K562 (cell line): ENCODE data around the gene CDH12.

ENCODE experiments used
- NRF1 ChIP-seq, 2 experiments: fragments of 450-650 bp; IDR thresholded peaks in 1 of 2; conservative IDR thresholded peaks in 1 of 2; 2 replicates each; pipeline ENCODE4 v1.6.1; 2014; ENCODE audit warnings: mild to moderate bottlenecking in 2 of 2
- POLR2A ChIP-seq: fragments of 450-650 bp; conservative IDR thresholded peaks from 2 replicates; pipeline ENCODE4 v1.6.1; 2016
- TCF7 ChIP-seq: sonication (generic); IDR thresholded peaks from 2 replicates; pipeline ENCODE4 v1.6.1; 2016; ENCODE audit warnings: antibody characterized with exemption, borderline replicate concordance
- TCF7L2 ChIP-seq: fragments of 150-350 bp; IDR thresholded peaks from 2 replicates; pipeline ENCODE4 v1.6.1; 2016; ENCODE audit warnings: low read depth, mild to moderate bottlenecking, low read length, moderate library complexity
- ZNF217 ChIP-seq: sonication (generic); formaldehyde crosslinking; IDR thresholded peaks from 2 replicates; pipeline ENCODE4 v1.8.0; 2022; ENCODE audit warnings: mild to moderate bottlenecking, missing genetic modification reagents
- TF ChIP-seq, protein P1 (sequence below): fragments of 250-450 bp; sonication (Bioruptor Pico); IDR thresholded peaks from 2 replicates; pipeline ENCODE4 v1.8.0; 2022; ENCODE audit warnings: moderate library complexity, mild to moderate bottlenecking, inconsistent platforms
- TF ChIP-seq, protein P2 (sequence below), 2 experiments: fragments of 450-650 bp in 1 of 2; sonication (generic) in 1 of 2; formaldehyde crosslinking in 1 of 2; IDR thresholded peaks in 1 of 2; conservative IDR thresholded peaks in 1 of 2; 2 replicates each; pipeline versions ENCODE4 v1.6.1 to v1.8.1; 2016 to 2023; ENCODE audit warnings: mild to moderate bottlenecking in 2 of 2, moderate library complexity in 2 of 2, inconsistent platforms in 1 of 2, missing genetic modification reagents in 1 of 2
- TF ChIP-seq, protein P3 (sequence below), 2 experiments: fragments of 450-650 bp; IDR thresholded peaks; 2 replicates each; pipeline ENCODE4 v1.6.1; 2016; ENCODE audit warnings: mild to moderate bottlenecking in 2 of 2, borderline replicate concordance in 1 of 2, low read depth in 1 of 2, moderate library complexity in 1 of 2

DNA sequence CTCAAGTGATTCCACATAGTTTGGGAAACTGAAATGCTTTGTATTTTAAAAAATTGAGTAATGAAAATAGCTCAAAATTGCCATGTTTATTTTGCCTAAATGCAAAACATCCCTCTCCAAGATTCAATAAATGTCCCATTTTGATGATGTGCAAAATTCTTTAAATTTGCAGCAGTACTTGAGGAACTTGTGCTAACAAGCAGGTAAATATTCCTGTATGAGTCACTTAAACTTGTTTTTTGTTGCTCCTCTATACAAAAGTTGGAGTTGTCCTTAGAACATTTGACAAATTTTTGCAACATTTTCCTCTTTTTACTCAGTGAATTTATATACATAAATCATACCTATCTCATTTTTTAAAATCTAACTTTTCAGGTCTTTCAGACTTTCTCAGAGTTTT is 280.2 kb downstream of the CDH12 start:
- TF ChIP-seq ZNF217 (CRISPR knock-in tag) (no peak), TCF7L2 (no peak), NRF1 (conservative IDR thresholded peaks at IDR 0.05 in 1 of 2, IDR thresholded peaks at IDR 0.05 in 1 of 2) (no peak), POLR2A (no peak), TCF7 (no peak)
- TF ChIP-seq, protein P1, sequence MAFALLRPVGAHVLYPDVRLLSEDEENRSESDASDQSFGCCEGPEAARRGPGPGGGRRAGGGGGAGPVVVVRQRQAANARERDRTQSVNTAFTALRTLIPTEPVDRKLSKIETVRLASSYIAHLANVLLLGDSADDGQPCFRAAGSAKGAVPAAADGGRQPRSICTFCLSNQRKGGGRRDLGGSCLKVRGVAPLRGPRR: no peak
- TF ChIP-seq, protein P2, sequence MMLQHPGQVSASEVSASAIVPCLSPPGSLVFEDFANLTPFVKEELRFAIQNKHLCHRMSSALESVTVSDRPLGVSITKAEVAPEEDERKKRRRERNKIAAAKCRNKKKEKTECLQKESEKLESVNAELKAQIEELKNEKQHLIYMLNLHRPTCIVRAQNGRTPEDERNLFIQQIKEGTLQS (IDR thresholded peaks at IDR 0.05): no peak
- TF ChIP-seq, protein P2 (CRISPR knock-in tag; conservative IDR thresholded peaks at IDR 0.05): no peak
- TF ChIP-seq, protein P3, sequence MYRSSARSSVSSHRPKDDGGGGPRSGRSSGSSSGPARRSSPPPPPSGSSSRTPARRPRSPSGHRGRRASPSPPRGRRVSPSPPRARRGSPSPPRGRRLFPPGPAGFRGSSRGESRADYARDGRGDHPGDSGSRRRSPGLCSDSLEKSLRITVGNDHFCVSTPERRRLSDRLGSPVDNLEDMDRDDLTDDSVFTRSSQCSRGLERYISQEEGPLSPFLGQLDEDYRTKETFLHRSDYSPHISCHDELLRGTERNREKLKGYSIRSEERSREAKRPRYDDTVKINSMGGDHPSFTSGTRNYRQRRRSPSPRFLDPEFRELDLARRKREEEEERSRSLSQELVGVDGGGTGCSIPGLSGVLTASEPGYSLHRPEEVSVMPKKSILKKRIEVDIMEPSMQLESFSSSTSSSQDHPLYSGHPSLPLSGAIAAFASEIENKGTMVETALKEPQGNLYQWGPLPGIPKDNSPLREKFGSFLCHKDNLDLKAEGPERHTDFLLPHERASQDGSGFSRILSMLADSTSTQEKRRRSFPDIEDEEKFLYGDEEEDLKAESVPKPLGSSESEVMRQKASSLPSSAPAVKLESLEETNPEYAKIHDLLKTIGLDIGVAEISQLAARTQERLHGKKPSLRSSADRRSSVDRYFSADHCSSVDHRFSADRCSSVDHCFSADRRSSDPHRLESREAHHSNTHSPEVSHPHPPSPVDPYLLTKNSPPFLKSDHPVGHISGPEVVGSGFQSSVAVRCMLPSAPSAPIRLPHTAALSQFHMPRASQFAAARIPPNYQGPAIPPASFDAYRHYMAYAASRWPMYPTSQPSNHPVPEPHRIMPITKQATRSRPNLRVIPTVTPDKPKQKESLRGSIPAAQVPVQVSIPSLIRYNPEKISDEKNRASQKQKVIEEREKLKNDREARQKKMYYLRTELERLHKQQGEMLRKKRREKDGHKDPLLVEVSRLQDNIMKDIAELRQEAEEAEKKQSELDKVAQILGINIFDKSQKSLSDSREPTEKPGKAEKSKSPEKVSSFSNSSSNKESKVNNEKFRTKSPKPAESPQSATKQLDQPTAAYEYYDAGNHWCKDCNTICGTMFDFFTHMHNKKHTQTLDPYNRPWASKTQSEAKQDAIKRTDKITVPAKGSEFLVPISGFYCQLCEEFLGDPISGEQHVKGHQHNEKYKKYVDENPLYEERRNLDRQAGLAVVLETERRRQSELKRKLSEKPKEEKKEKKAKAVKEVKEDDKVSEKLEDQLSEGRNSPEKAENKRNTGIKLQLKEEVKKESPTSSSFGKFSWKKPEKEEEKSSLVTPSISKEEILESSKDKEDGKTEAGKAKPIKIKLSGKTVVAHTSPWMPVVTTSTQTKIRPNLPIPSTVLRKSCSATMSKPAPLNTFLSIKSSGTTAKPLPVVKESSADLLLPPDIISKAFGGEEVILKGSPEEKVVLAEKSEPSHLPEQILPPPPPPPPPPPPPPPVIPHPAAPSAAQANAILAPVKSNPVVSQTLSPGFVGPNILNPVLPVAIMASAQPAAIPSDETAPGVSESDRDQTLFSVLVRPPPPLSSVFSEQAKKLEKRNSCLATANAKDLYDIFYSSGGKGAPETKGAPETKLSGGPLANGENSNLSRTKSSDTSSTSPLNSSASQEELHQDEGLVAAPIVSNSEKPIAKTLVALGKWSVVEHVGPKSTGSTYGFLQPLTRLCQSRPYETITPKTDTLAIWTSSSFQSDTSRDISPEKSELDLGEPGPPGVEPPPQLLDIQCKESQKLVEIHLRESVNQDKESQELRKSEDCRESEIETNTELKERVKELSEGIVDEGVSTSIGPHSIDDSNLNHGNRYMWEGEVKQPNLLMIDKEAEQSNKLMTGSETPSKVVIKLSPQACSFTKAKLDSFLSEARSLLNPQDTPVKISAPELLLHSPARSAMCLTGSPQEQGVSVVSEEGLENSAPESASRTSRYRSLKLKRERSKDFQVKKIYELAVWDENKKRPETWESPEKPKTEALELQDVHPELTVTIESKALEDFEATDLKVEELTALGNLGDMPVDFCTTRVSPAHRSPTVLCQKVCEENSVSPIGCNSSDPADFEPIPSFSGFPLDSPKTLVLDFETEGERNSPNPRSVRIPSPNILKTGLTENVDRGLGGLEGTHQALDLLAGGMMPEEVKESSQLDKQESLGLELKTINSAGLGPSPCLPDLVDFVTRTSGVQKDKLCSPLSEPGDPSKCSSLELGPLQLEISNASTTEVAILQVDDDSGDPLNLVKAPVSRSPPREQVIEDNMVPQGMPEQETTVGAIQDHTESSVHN (IDR thresholded peaks at IDR 0.05; ENCODE audit: borderline replicate concordance in 1 of 2, low read depth in 1 of 2): no peak
